ENCODE results near the gene NFIC. TPM values are rescaled to one million over a fixed set of nuclear protein-coding genes. Genes with fewer than 3 reads are reported as not detected.

NFIC gene
- total RNA-seq, 1 donor = 42.7 TPM

GRCh38 chr19:3402631-3403443, 36.5 kb downstream of the NFIC start:
- no peak overlapping the region for H3K4me3 ChIP-seq (ENCODE audit: low read depth, low read length)
- no peak for TF ChIP-seq CTCF (IDR thresholded peaks at IDR 0.05; ENCODE audit: insufficient read depth, low read depth, low read length)
- no peak for DNase-seq (ENCODE audit: low read depth)

GRCh38 chr19:3403489-3404323, 37.3 kb downstream of the NFIC start:
- no peak for TF ChIP-seq CTCF (IDR thresholded peaks at IDR 0.05; ENCODE audit: insufficient read depth, low read depth, low read length)
- H3K4me3 ChIP-seq (ENCODE audit: low read depth, low read length) = peak overlapping the region; percentile 25
- peak; percentile 97 for DNase-seq (ENCODE audit: low read depth)

- TF ChIP-seq CTCF (IDR thresholded peaks at IDR 0.05; ENCODE audit: insufficient read depth, low read depth, low read length) = no peak
- peak; percentile 90 for DNase-seq (ENCODE audit: low read depth)
- H3K4me3 ChIP-seq (ENCODE audit: low read depth, low read length) = peak overlapping the region; percentile 15
These were observed 38.2 kb downstream of the NFIC start for GRCh38 chr19:3404324-3405260.

- no peak for DNase-seq (ENCODE audit: low read depth)
- H3K4me3 ChIP-seq (ENCODE audit: low read depth, low read length) = no peak overlapping the region
- TF ChIP-seq CTCF (IDR thresholded peaks at IDR 0.05; ENCODE audit: insufficient read depth, low read depth, low read length) = no peak
These were observed 38.9 kb downstream of the NFIC start for GRCh38 chr19:3405261-3405653.

- no peak overlapping the region for H3K4me3 ChIP-seq (ENCODE audit: low read depth, low read length)
- no peak for TF ChIP-seq CTCF (IDR thresholded peaks at IDR 0.05; ENCODE audit: insufficient read depth, low read depth, low read length)
- no peak for DNase-seq (ENCODE audit: low read depth)
These were observed 40.3 kb downstream of the NFIC start for GRCh38 chr19:3406571-3407111.

Data from fibroblast of villous mesenchyme (primary cell).